ENCODE measurements around the gene HEMGN. TPM values are rescaled to one million over a fixed set of nuclear protein-coding genes. Genes with fewer than 3 reads are reported as not detected.

HEMGN gene, protein sequence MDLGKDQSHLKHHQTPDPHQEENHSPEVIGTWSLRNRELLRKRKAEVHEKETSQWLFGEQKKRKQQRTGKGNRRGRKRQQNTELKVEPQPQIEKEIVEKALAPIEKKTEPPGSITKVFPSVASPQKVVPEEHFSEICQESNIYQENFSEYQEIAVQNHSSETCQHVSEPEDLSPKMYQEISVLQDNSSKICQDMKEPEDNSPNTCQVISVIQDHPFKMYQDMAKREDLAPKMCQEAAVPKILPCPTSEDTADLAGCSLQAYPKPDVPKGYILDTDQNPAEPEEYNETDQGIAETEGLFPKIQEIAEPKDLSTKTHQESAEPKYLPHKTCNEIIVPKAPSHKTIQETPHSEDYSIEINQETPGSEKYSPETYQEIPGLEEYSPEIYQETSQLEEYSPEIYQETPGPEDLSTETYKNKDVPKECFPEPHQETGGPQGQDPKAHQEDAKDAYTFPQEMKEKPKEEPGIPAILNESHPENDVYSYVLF
- total RNA-seq: not detected in 2 replicates

DNA sequence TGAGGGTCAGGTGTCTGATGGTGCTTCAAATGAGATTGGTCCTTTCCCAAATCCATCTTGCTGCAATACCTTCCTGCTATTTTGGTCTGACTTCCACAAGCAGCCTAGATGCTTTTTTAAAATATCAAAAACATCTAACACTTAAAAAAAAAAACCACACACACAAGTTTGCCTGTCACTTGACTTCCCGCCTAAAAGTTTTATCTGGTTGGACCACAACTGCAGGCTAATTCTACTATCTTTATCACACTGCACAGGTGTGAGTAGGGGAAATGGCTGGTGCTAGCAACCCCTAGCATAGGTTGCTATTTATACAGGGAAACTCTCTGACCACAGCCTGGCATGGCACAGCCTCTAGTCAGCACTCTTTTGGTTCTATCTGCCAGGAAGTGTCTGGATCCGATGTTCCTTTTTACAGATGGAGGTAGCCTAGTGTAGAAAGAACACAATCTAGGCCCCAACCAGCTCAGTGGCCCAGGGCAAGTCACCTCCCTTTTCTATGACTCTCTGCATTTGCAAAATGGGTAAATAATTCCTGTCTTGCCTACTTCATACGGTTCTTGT is at the start of gene HEMGN:
HEMGN (minus strand) TSS at position 92 of the 564 bp plus-strand sequence; CDS start at position 56, 36 bp downstream.

DNA sequence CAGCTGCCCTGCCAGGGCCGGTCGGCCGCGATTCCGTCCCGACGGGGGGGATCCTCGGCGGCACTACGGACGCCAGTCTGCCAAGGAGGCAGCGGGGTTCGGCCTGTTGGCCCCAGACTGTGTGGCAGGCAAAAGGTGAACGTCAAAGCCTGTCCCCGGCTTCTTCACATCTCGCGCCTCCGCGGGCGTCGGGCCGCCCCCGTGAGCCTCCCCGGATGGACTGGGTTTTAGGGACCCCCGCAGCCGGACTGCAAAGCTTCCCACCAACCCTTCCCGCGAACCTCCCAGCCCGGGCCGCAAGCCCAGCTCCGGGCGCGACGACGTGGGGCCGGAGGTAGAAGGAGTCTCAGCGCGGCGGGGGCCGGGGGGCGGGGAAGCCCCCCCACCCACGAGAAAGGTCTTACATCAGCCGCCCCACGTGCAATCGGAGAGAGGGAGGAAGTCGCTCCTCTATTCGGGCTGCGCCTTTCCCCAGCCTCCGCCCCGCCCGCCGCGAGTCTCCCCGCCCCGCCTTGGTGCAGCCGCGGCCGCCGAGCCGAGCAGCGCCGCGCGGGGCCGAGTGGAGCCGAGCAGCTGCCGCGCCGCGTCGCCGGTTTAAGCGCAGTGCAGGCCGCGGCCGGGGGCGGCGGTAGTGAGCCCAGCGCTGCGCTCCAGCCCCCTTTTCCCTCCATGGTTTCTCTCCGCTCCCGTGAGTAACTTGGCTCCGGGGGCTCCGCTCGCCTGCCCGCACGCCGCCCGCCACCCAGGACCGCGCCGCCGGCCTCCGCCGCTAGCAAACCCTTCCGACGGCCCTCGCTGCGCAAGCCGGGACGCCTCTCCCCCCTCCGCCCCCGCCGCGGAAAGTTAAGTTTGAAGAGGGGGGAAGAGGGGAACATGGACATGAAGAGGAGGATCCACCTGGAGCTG is 45.0 kb upstream of the HEMGN start, which contains the start of gene ANP32B:
ANP32B (plus strand) TSS at position 659 of the 906 bp plus-strand sequence; CDS start at position 874, 215 bp downstream.

DNA sequence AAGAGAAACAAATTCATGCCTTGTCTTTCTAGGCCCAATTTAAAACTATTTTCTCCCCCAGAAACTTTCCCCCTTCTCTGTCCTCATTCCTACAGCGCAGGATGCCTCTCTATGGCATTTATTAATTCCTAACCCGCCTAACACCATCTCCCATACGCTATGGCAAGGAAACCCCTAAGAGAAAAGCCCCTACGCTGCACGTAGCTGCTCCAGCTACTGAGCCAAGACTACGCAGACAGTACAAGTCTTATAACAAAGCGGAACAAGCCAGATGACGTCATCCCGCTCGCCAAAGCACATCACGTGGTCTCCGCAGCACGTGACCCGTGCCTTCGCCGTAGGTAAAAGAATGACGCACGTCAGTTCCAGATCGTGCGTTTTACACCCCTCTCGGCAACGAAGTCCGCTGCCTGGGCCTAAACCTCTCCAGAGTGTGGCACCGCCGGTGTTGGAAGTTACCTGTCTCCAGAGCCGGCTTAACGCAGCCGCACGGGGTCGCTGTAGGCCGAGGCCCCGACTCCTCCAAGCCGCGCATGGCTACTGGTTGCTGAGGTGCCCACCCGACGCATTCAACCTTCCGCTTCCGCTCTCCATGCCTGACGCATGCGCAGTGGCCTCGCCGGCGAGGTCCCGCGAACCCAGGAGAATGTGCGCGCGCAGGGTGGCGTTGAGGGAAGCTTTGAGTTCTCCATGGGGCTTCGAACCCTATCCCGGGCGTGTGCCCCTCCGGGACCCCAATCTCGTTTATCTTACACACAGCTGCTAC is 15.8 kb downstream of the HEMGN start, which contains the start of gene TRMO:
TRMO (minus strand) TSS at position 542 of the 766 bp plus-strand sequence; CDS start at position 535, 7 bp downstream.

Other genes with a start within 250 kb of the HEMGN start
- 3.9 and 5.0 TPM in 2 replicates for gene XPA, start 240.8 kb downstream of the HEMGN start, total RNA-seq
- not detected in 2 replicates for gene FOXE1, start 84.9 kb downstream of the HEMGN start, total RNA-seq
- gene TRMO, start 15.7 kb downstream of the HEMGN start, total RNA-seq: 9.5 and 12.2 TPM in 2 replicates
- gene ANP32B, start 45.2 kb upstream of the HEMGN start, total RNA-seq: 6.2 and 9.3 TPM in 2 replicates
- gene NANS, start 118.6 kb upstream of the HEMGN start, total RNA-seq: 84.6 and 87.3 TPM in 2 replicates
- gene TRIM14, start 181.1 kb upstream of the HEMGN start, total RNA-seq: 3.0 and 8.0 TPM in 2 replicates